Activated naive CD4-positive, alpha-beta T cell treated with anti-CD3 and anti-CD28 coated beads, Interleukin-2, amount 50 U/mL, for 72 hours (primary cell): ENCODE data around the gene CABP2. TPM values are rescaled to one million over a fixed set of nuclear protein-coding genes. Genes with fewer than 3 reads are reported as not detected.
A peak's percentile ranks its signal among the peaks of the same experiment; 100 is the strongest.
"Not testable (repeated sequence)": the region's sequence is repeated elsewhere in the genome, so short reads cannot be mapped to it uniquely, and the experiment has no call there.

Source experiments
- ATAC-seq, 2 donors: fragments of 150-1000 bp; cut with Tn5 transposase; 2 replicates each; pipeline ENCODE4 v1.10.0; 2021; ENCODE audit warnings: mild to moderate bottlenecking in 2 of 2, moderate library complexity in 2 of 2
- DNase-seq, 2 donors: peaks; one replicate each; pipeline ENCODE4 v3.0.0; 2021 to 2022; ENCODE audit warnings: low spot score in 2 of 2
- H3K27ac Mint-ChIP-seq, 2 donors: one replicate each; pipeline ENCODE4 v1.8.0; 2022; ENCODE audit warnings: mild to moderate bottlenecking in 2 of 2, mixed read lengths in 2 of 2
- H3K36me3 Mint-ChIP-seq, 2 donors: one replicate each; pipeline ENCODE4 v1.8.0; 2022; ENCODE audit warnings: mixed read lengths in 2 of 2
- H3K9me3 Mint-ChIP-seq, 2 donors: one replicate each; pipeline ENCODE4 v1.8.0; 2022; ENCODE audit warnings: mixed read lengths in 2 of 2
- total RNA-seq, 2 donors: library from RNA; stranded (reverse); gene quantifications; one replicate each; pipeline ENCODE4 v1.2.3, GENCODE V29; 2022

Gene CABP2
- total RNA-seq, 2 donors from 2014 or later = not detected

- Mint-ChIP-seq H3K27ac (peak overlapping the region; percentile 91 to 95), H3K9me3 (peaks cover 0 to 6% of the 10 kb centered on the region in 2 donors), H3K36me3 (peaks cover 29 to 33% of the 10 kb centered on the region in 2 donors)
- DNase-seq (no peak), ATAC-seq (no peak)
Observed at GRCh38 chr11:67482275-67482826, 40.9 kb downstream of the CABP2 start.

- not testable (repeated sequence) for H3K27ac Mint-ChIP-seq, ATAC-seq, H3K36me3 Mint-ChIP-seq, H3K9me3 Mint-ChIP-seq, DNase-seq
Observed at GRCh38 chr11:67477344-67478050, 45.7 kb downstream of the CABP2 start.

GRCh38 chr11:67476692-67477091 is 46.6 kb downstream of the CABP2 start:
- H3K27ac Mint-ChIP-seq, H3K9me3 Mint-ChIP-seq, ATAC-seq, H3K36me3 Mint-ChIP-seq, DNase-seq: not testable (repeated sequence)

GRCh38 chr11:67472882-67473281 is 50.4 kb downstream of the CABP2 start:
- no peaks in the 10 kb centered on the region for H3K9me3 Mint-ChIP-seq
- no peak overlapping the region for H3K27ac Mint-ChIP-seq
- ATAC-seq (no peak), DNase-seq (no peak)
- H3K36me3 Mint-ChIP-seq = peaks cover 0 to 6% of the 10 kb centered on the region in 2 donors

DNA sequence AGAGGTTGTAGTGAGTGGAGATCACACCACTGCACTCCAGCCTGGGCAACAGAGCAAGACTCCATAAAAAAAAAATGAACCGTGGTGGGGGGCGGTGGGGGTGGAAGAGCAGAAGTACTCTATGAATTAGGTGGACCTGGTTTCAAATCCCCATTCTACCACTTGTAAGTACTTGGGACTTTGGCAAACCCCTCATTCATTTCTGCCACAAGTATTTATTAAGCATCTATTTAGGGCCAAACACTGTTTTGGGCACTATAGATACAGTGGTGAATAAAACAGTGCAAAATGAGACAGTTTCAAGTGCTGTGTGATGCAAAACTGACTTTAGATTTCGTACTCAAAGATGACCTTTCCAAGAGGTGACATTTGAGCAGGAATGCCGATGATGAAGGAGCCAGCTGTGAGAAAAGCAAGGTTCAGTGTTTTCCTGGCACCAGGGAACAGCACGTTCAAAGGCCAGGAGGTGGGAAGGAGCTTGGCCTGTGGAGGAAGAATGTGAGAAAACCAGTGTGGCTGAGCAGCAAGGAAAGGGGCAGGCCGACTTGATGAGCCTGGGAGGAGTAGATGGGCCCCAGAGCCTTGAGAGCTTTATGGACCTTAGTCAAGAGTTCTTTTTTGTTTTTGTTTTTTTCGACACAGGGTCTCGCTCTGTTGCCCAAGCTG is 52.8 kb downstream of the CABP2 start:
- Mint-ChIP-seq H3K9me3 (no peaks in the 10 kb centered on the region), H3K27ac (peak overlapping the region; percentile 16 to 82), H3K36me3 (peaks cover 2 to 8% of the 10 kb centered on the region in 2 donors)
- ATAC-seq = no peak
- no peak for DNase-seq

DNA sequence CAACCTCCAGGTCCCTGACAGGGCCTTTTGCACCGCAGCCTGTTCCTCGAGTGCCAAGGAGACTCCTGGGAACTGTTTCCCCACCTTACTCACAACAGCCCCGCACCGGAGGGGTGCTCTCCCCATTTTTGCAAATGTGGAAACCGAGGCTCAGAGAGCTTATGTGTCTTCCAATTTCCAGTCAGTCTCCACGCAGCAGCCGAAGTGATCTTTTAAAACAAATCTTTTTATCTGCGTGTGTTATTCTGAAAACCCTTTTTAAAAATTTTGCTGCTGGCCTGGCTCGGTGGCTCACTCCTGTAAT is 53.8 kb downstream of the CABP2 start:
- no peak for DNase-seq
- Mint-ChIP-seq H3K36me3 (peaks cover 7 to 15% of the 10 kb centered on the region in 2 donors), H3K27ac (peak overlapping the region; percentile 82 to 93), H3K9me3 (no peaks in the 10 kb centered on the region)
- ATAC-seq = no peak

Other genes starting within 250 kb of the CABP2 start
- gene ANKRD13D, start 234.1 kb downstream of the CABP2 start, total RNA-seq = 100 to 1,000 TPM in 1 of 2 donors, 10 to 100 TPM in 1; 76.0 to 213 TPM
- gene SSH3, start 219.9 kb downstream of the CABP2 start, total RNA-seq = 10 to 100 TPM; 11.6 to 16.5 TPM
- 10 to 100 TPM; 49.9 to 57.2 TPM for gene POLD4, start 169.9 kb downstream of the CABP2 start, total RNA-seq
- under 1 TPM in 1 of 2 donors, not detected in 1; 0.89 TPM for gene CLCF1, start 149.8 kb downstream of the CABP2 start, total RNA-seq
- gene RAD9A, start 131.5 kb downstream of the CABP2 start, total RNA-seq = 10 to 100 TPM; 35.6 to 53.7 TPM
- gene PPP1CA, start 121.6 kb downstream of the CABP2 start, total RNA-seq = 100 to 1,000 TPM; 238 to 253 TPM
- 100 to 1,000 TPM; 135 to 155 TPM for gene TBC1D10C, start 119.4 kb downstream of the CABP2 start, total RNA-seq
- gene CARNS1, start 107.8 kb downstream of the CABP2 start, total RNA-seq = 1 to 10 TPM; 1.4 to 4.5 TPM
- gene RPS6KB2, start 95.0 kb downstream of the CABP2 start, total RNA-seq = 10 to 100 TPM; 64.3 to 68.8 TPM
- gene PTPRCAP, start 85.8 kb downstream of the CABP2 start, total RNA-seq = 100 to 1,000 TPM in 1 of 2 donors, 10 to 100 TPM in 1; 65.2 to 131 TPM
- gene CORO1B, start 80.0 kb downstream of the CABP2 start, total RNA-seq = 100 to 1,000 TPM; 293 to 428 TPM
- not detected for gene GPR152, start 70.7 kb downstream of the CABP2 start, total RNA-seq
- 1 to 10 TPM; 1.7 to 2.8 TPM for gene CABP4, start 68.1 kb downstream of the CABP2 start, total RNA-seq
- gene TMEM134, start 54.2 kb downstream of the CABP2 start, total RNA-seq = 10 to 100 TPM; 39.1 to 77.9 TPM
- 100 to 1,000 TPM; 151 to 207 TPM for gene AIP, start 40.4 kb downstream of the CABP2 start, total RNA-seq
- 100 to 1,000 TPM; 102 to 122 TPM for gene PITPNM1, start 18.1 kb downstream of the CABP2 start, total RNA-seq
- gene CDK2AP2, start 15.3 kb downstream of the CABP2 start, total RNA-seq = 10 to 100 TPM; 72.4 to 85.2 TPM
- 100 to 1,000 TPM; 247 to 466 TPM for gene GSTP1, start 60.4 kb upstream of the CABP2 start, total RNA-seq
- gene NDUFV1, start 83.5 kb upstream of the CABP2 start, total RNA-seq = 100 to 1,000 TPM; 237 to 286 TPM
- gene NUDT8, start 106.5 kb upstream of the CABP2 start, total RNA-seq = 10 to 100 TPM; 27.6 to 37.3 TPM
- gene TBX10, start 116.3 kb upstream of the CABP2 start, total RNA-seq = not detected
- gene ACY3, start 127.3 kb upstream of the CABP2 start, total RNA-seq = under 1 TPM in 1 of 2 donors, not detected in 1; 0.18 TPM
- not detected for gene ALDH3B2, start 151.2 kb upstream of the CABP2 start, total RNA-seq